ENCODE data around the gene BUD31.
A peak's percentile ranks its signal among the peaks of the same experiment; 100 is the strongest.
"Not testable (repeated sequence)": the region's sequence is repeated elsewhere in the genome, so short reads cannot be mapped to it uniquely, and the experiment has no call there.

BUD31 gene

GRCh38 chr7:99409806-99410205, 1.0 kb downstream of the BUD31 start:
- peak overlapping the region; percentile 89 for H3K4me3 ChIP-seq (ENCODE audit: low read length)
- TF ChIP-seq CTCF (IDR thresholded peaks at IDR 0.05; ENCODE audit: insufficient read depth, low read depth, low read length, missing control alignments), result no peak
- no peak for DNase-seq (ENCODE audit: low read depth)

GRCh38 chr7:99410635-99411034, 1.9 kb downstream of the BUD31 start:
- H3K4me3 ChIP-seq (ENCODE audit: low read length), result no peak overlapping the region
- DNase-seq (ENCODE audit: low read depth), result no peak
- TF ChIP-seq CTCF (IDR thresholded peaks at IDR 0.05; ENCODE audit: insufficient read depth, low read depth, low read length, missing control alignments), result no peak

GRCh38 chr7:99415513-99416127, 6.9 kb downstream of the BUD31 start:
- DNase-seq (ENCODE audit: low read depth), result peak; percentile 48
- not testable (repeated sequence) for H3K4me3 ChIP-seq (ENCODE audit: low read length)
- peak; percentile 59 for TF ChIP-seq CTCF (IDR thresholded peaks at IDR 0.05; ENCODE audit: insufficient read depth, low read depth, low read length, missing control alignments)

GRCh38 chr7:99418260-99418659, 9.5 kb downstream of the BUD31 start:
- no peak overlapping the region for H3K4me3 ChIP-seq (ENCODE audit: low read length)
- no peak for DNase-seq (ENCODE audit: low read depth)
- TF ChIP-seq CTCF (IDR thresholded peaks at IDR 0.05; ENCODE audit: insufficient read depth, low read depth, low read length, missing control alignments), result no peak

- no peak for TF ChIP-seq CTCF (IDR thresholded peaks at IDR 0.05; ENCODE audit: insufficient read depth, low read depth, low read length, missing control alignments)
- DNase-seq (ENCODE audit: low read depth), result no peak
Observed at GRCh38 chr7:99419323-99420021, 10.7 kb downstream of the BUD31 start.

GRCh38 chr7:99420213-99420612, 11.4 kb downstream of the BUD31 start:
- no peak overlapping the region for H3K4me3 ChIP-seq (ENCODE audit: low read length)

More at GRCh38 chr7:99419323-99420021, 10.7 kb downstream of the BUD31 start:
- no peak overlapping the region for H3K4me3 ChIP-seq (ENCODE audit: low read length)

More at GRCh38 chr7:99420213-99420612, 11.4 kb downstream of the BUD31 start:
- no peak for DNase-seq (ENCODE audit: low read depth)
- TF ChIP-seq CTCF (IDR thresholded peaks at IDR 0.05; ENCODE audit: insufficient read depth, low read depth, low read length, missing control alignments), result no peak
